ENCODE data around the gene CYB561D2.

CYB561D2 gene

DNA sequence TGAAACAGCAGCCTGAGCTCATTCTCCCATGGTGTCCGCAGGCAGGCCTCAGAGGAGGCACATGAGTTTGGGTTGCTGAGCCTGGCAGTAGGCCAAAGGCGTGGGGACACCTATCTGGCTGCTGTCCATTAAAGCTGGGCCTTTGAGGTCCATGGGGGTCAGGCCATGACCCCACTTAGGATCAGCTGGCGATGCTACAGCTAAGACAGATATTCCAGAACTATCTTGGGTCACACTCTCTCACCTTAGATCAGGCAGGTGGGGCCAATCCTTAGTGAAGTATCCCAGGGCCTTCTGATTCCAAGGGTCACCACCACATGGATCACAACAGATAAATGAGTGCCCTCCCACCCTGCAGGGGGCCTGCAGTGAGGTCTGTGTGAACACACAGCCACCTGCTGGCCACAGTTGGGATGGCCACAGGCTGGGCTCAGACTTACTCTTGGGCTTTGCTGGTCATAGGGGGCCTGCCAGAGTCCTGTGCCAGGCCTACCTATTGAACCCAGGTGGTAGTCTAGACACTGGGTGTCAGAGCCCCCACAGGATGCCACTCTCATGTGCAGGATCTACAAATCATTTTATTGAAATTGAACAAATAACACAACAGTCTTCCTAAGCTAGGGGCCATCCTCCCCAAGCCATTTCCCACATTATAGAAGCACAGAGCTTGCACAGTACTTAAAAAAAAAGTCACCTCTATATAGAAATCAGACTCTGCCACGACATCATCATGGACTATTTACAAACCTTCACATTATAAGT lies 26.1 kb upstream of the CYB561D2 start:
- peak; percentile 63 for DNase-seq

GRCh38 chr3:50325113-50325480 lies 25.6 kb upstream of the CYB561D2 start:
- DNase-seq: no peak

DNA sequence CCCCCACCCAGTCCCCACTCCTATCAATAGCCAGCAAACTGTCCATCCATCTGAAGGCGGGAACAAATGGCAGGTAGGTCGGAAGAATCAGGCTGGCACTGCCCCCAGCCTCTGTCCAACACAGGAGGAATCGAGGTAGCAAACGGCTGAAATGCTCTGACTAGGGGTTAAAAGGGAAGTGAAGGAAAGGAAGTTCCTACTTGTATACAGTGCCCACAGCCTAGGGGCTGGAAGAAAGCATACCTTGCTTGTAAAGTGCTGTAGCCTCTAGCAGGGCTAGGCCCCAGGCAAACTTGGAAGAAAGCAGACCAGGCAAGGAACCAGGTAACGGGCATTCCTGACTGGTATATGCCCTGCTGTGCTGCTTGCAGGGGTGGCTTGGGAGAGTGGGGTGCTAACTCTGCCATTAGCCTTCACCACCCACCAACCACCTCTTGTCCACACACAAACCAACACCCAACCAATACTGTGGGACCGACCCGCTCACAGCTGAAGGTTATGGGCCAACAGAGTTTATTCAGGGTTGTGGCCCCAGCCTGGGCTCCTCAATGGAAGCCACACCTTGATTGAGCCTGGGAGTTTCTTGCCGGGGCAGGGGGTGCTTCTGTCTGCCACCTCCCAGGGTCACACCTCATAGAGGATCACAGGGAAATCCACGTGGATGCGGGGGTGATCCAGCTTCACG lies 25.0 kb upstream of the CYB561D2 start:
- no peak for DNase-seq

- DNase-seq: no peak
Observed at GRCh38 chr3:50326182-50326541, 24.5 kb upstream of the CYB561D2 start.

GRCh38 chr3:50327129-50327528 lies 23.5 kb upstream of the CYB561D2 start:
- DNase-seq: no peak

- DNase-seq: peak; percentile 93
Observed at GRCh38 chr3:50327943-50328691, 22.5 kb upstream of the CYB561D2 start, which contains the start of gene TUSC2. TUSC2 (minus strand) TSS chr3:50328223; CDS start chr3:50328099, 124 bp downstream.

GRCh38 chr3:50330330-50330729 lies 20.3 kb upstream of the CYB561D2 start:
- no peak for DNase-seq

DNA sequence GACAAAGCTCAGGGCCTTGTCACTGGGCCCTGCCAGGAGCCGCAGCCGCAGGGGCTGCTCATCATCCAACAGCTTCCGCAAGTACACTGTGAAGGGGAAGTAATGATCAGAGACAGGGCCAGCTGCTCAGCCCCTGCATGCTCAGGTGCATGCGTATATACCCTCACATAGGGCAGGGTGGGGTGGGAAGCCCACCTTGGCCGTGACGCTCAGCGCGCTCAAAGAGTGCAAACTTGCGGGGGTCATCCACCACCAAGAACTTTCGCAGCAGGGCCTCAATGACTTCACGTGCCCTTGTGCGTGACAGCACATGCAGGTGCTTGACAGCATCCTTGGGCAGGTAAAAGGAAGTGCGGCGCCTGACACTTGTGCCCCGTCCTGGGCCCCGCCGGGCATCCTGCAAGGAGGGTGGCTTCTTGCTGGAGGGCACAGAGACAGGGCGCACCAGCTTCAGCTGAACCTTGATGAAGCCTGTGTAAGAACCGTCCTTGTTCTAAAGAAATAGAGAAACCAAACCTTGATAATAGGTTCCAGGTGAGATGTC lies 19.2 kb upstream of the CYB561D2 start:
- no peak for DNase-seq

GRCh38 chr3:50333744-50334328 lies 16.8 kb upstream of the CYB561D2 start:
- DNase-seq: no peak

DNA sequence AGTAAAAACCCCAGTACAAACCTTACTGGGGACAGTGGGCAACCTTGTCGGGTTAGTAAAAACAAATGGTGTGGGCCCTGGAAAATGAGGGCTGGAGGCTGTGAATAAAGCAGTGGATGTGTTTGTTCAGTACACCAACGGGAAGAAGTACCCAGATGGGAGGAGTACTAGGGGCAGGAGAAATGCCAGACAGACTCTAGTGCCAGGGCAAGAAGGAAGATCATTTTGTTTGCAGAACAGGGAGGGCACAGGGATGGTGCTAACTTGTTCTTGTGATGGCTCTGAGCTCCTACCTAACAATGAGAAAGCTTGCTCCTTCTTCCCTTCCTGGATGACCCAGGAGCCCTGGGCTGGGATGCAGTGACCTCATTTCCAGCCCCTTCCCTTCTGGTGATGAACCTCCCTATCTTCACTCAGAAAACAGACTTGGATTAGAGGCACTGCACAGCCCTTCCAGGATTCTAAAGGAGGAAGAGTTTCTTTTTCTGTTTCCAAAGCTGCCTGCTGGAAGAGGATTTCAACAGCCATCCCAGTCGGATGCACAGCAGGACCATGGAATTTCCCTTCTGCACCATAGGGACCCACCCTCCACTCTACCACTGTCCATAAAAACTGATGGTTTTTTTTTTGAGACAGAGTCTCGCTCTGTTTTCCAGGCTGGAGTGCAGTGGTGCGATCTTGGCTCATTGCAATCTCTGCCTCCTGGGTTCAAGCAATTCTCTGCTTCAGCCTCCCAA lies 16.2 kb upstream of the CYB561D2 start:
- no peak for DNase-seq

DNA sequence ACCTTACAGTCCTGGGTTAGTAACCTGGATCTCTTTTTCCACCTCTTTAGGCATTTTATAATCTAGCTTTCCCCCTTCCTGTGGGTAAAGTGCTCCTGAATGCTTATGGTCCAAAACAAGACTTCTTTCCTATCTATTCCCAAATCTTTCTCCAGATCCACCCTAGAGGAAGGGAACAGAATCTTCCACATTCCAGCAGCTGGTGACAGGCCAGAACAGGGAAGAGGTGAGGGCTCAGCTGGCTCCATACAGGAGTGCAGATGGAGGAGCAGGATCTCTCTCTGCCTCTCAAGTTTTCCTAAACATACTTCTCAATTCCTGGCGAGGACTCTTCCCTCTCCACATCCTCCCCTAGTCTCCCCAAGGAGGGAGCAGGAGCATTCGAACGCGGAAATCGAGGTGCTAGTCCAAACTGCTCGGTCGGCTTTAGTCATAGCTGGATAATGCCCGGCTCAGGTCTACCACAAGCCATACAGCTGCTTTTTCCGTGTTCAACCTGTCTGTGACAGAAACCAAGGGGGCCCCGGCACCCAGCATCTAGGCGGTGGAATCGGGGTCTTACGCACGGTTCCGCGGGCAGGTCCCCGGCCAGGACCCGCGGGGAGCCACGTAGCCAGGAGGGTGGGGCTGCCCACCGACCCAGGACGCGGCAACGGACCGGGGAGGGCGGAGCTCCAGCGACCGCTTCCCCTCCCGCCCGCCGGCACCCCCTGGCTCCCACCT lies 14.0 kb upstream of the CYB561D2 start:
- no peak for DNase-seq

DNA sequence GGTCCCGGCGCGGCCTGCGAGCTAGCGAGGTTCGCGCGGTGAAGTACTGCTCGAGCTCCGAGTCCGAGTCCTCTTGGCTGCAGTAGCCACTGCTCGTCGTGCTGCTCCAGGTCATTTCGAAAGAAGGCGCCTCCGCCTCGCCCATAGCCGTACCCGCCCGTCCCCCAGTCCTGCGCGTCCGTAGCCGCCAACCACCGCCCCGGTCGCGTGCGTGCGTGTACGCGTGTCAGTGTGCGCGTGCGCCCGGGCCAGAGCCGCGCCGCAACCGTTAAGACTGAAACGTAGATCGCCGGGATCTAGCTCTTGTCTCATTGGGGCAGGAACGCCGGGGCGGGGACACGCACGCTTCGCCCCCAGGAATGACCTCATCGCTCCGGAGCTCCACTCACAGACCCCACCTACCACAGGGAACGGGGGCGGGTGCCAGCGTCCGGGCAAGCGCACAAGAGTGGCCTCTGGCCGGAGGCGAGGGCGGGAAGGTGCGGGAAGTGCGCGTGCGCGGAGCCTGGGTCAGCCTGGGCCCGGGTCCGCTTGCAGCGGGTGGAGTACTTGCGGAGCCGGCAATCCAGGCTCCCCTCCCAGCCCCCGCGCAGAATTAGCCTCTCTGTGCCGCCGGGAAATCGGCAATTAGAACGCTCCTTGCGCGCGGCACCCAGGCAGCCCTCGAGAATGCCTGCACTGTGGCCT lies 13.3 kb upstream of the CYB561D2 start:
- peak; percentile 93 for DNase-seq

- DNase-seq: no peak
Observed at GRCh38 chr3:50338965-50339364, 11.7 kb upstream of the CYB561D2 start.

DNA sequence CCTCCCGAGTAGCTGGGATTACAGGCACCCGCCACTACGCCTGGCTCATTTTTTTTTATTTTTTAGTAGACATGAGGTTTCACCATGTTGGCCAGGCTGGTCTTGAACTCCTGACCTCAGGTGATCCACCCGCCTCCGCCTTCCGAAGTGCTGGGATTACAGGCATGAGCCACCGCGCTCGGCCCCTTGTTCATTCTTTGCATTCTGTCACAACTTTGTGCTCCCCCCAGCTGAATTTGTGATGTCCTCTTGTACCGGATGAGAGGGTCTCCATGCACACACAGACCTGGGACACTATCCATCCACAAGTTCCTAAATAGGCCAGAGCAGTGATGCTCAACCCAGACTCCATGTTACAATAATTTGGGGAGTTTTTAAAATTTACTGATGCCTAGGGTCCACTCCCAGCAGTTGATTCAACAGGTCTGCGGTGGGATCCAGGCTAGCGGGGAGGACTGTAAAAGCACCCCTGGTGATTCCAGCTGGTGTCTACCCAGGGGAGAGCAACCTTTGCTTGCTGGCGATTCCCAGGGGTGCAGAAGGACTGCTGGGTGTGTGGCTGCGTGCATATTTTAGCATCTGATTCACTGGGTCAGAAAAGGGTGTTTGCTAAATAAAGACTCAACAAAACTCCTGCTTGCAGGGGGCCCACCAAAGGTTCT lies 11.0 kb upstream of the CYB561D2 start:
- DNase-seq: no peak

DNA sequence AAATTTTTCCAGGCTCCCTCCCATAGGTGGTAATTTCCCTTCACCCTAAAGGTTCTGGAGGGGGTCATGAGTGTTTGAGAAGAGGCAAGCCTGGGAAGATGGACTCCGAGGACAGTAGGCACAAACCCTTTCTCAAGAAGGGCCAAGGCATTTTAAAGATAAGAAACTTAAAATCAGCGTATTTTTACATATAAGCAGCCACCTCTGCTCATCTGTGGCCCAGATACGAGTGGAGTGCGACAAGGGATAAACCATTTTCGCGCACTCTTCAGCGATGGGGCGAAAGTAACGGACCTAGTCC lies 10.6 kb upstream of the CYB561D2 start:
- DNase-seq: no peak

DNA sequence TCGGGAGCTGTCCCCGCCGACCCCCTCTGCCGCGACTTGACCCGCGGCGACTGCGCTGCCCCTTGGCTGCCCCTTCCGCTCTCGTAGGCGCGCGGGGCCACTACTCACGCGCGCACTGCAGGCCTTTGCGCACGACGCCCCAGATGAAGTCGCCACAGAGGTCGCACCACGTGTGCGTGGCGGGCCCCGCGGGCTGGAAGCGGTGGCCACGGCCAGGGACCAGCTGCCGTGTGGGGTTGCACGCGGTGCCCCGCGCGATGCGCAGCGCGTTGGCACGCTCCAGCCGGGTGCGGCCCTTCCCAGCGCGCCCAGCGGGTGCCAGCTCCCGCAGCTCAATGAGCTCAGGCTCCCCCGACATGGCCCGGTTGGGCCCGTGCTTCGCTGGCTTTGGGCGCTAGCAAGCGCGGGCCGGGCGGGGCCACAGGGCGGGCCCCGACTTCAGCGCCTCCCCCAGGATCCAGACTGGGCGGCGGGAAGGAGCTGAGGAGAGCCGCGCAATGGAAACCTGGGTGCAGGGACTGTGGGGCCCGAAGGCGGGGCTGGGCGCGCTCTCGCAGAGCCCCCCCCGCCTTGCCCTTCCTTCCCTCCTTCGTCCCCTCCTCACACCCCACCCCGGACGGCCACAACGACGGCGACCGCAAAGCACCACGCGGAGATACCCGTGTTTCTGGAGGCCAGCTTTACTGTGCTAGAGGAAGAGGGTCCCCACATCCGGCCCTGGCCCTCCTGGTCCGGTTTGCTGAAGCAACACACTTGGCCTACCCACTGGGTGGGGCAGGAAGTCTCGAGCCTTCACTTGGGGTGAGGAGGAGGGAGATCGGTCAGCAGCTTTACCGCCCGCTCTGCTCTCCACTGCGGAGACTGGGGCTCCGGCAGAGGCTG lies 10.0 kb upstream of the CYB561D2 start, which contains the start of gene RASSF1:
Gene RASSF1, minus strand, starts transcription at position 389 of the 882 bp plus-strand sequence. Its CDS starts 31 bp downstream, at position 358.
- DNase-seq: peak; percentile 64

- DNase-seq: no peak
Observed at GRCh38 chr3:50341537-50341936, 9.1 kb upstream of the CYB561D2 start.

GRCh38 chr3:50341996-50342650 lies 8.5 kb upstream of the CYB561D2 start:
- no peak for DNase-seq

Measured in stimulated activated CD4-positive, alpha-beta T cell treated with anti-CD3 and anti-CD28 coated beads, Interleukin-12 subunit alpha, Interleukin-12 subunit beta, amount 100 ng/mL, for 4 hours (primary cell).